Measurements from ENCODE around the gene TTC39B.
A peak's percentile ranks its signal among the peaks of the same experiment; 100 is the strongest.

Gene TTC39B

DNA sequence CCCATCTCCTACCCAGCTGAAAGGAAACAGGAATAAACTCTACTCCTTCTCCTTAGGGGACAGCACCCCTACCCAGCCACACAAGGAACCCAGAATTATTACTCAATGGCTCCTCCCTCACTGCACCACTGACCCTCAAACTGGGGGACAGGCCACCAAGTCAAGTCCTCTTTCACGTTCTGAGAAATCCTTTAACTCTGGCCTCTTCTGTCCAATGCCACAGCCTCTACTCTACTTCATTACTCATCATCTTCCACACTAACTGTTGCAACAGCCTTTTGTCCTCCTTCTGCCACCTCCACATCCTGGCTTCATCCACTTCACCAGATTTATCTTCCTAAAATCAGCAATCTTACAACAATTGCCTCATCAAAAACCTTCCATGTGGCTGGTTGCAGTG, 6.8 kb downstream of the TTC39B start:
- no peak for DNase-seq (ENCODE audit: low spot score)

DNA sequence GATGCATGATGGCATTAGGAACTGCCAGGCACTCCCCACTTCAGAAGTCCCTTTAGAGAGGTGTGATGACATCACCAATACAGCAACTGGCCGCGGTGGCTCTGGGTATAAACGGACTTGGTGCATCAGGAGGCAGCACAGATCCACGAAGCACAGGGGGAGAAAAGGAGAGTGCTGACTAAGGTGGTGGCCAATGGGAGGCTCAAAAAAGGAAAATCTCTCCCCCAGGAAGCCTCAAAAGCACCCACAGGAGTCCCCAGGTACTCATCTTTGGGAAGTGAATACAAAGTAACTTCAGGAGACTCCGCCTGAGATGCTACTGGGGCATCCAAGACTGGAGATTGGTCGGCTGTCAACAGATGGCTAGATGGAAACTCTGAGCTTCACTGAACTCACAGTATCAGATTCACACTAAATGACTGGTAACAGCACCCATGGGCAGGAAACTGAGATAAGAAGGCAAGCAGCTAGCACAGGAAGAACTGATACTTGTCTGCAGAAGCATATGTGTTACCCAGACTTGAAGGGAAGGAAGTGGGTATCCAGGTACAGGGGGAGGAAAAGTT, 7.6 kb downstream of the TTC39B start:
- no peak for DNase-seq (ENCODE audit: low spot score)

DNA sequence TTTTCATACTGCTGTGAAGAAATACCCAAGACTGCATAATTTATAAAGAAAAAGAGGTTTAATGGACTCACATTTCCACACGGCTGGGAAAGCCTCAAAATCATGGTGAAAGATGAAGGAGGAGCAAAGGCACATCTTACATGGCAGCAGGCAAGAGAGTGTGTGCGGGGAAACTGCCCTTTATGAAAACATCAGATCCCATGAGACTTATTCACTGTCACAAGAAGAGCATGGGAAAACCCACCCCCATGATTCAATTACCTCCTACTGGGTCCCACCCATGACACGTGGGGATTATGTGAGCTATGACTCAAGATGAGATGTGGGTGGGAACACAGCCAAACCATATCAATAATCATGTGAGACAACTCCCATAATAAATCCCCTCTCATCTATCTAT, 8.7 kb downstream of the TTC39B start:
- DNase-seq (ENCODE audit: low spot score) = no peak

DNA sequence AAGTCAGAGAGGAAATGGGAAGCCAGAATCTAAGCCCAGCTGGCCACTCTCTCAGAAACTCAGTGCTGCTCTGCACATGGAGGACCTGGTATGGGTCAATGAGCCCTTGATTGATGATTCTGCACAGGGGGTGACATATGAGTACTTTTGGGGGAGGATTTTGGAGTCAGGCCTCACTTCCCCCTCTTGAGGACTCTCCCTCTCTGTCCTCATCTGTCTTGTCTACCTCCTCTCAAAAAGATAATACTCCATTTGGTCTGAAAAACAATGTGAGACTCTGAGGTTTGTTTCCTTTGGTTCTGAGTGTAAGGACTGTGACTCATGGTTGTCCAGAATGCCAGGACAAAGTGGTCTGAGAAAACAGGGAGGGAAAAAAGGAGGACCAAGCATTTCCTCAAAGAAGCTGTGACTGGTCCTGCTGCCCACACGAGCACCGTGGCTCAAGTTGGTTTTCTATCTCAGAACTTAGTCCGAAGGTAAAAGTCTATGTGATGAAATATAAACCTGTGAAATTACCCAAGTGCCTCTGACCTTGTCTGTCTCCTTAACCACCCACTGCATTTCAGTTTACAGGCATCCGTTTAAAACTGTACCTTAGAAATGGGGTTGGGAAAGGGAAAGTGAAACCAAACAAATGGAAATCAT, 11.1 kb downstream of the TTC39B start:
- DNase-seq (ENCODE audit: low spot score) = no peak

DNA sequence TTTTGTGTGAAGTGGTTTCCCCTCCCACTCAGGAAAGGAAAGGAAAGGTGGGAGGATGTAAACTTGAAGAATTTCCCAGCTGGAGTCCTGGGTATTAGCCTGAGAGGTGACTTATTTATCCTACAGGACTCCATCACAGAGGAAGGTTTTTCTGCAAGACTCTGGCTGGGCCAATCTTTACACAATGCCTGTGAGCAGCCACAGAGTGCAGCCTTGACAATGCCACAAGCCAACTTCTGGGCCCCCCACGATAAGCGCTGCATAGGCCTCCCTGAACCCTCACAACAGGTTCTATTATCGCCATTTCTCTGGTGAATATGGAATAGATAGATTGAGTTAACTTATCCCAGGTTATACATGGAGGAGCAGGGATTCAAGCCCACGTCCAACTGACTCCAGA, 12.4 kb downstream of the TTC39B start:
- no peak for DNase-seq (ENCODE audit: low spot score)

DNA sequence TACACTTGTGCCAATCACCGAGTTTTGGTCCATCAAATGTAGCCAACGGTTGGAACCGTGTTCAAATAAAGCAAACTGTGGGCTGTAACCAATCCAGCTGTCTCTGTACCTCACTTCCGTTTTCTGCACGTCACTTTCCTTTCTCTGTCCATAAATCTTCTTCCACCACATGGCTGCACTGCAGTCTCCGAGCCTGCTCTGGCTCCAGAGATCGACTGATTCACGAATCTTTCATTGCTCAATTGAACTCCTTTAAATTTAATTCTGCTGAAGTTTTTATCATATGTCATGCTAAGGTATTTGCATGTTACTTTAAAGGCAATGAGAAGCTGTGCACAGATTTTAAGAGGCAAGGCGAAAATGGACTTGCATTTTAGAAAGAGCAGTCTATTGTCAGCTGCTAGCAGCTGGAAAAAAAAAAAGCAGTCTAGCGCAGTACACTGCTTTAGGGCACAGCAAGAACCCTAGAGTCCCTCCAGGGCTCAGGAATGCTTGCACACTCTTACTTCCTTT, 13.2 kb downstream of the TTC39B start:
- no peak for DNase-seq (ENCODE audit: low spot score)

DNA sequence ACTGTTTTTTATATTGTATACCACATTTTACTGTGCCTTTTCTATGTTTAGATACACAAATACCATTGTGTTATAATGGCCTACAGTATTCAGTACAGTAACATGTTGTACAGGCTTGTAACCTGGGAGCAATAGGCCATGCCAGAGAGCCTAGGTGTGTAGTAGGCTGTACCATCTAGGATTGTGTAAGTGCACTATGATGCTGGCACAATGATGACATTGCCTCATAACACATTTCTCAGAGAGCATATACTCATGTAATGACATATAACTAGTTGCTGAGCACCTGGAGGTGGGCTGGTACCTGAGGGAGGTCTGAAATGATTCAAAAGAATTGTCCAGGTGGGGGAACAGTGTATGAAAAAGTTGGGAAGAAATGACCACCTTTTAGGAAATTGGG, 13.9 kb downstream of the TTC39B start:
- no peak for DNase-seq (ENCODE audit: low spot score)

DNA sequence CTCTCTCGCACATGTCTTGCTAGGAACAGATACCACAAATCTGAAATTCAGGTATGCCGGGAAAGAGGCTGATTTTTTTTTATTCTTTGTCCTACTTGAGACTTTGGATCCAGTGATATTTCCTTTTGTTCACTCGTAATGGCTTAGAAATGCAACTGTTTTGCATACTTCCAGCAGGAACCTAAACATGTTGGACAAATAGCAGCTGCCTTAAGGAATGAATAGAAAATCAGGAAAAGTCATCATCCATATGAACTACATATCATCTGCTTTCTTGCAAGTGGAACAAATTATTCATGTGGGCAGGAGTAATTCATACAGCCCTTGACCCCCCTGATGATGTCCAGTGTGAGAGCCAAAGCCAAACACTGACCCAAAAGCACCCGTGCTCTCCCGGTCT, 17.4 kb downstream of the TTC39B start:
- DNase-seq (ENCODE audit: low spot score) = no peak

DNA sequence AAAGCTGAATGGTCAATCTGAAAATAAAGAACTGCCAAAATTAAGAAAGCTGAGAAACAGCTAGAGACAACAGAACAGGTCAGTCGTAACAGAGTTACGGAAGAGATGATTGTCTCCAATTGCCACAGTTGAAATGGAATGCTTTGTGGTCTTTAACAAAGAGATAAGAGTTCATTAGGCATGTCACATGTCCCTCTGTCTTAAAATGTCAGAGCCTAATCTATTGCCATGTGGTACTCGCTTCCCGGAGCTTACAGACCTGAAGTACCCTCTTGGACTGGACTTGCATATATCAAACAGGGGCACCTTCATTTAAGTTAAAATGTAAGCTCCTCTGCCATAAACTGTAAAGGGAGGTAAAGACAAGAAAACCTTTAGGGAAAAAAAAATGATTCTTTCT, 19.7 kb downstream of the TTC39B start:
- DNase-seq (ENCODE audit: low spot score) = no peak

DNA sequence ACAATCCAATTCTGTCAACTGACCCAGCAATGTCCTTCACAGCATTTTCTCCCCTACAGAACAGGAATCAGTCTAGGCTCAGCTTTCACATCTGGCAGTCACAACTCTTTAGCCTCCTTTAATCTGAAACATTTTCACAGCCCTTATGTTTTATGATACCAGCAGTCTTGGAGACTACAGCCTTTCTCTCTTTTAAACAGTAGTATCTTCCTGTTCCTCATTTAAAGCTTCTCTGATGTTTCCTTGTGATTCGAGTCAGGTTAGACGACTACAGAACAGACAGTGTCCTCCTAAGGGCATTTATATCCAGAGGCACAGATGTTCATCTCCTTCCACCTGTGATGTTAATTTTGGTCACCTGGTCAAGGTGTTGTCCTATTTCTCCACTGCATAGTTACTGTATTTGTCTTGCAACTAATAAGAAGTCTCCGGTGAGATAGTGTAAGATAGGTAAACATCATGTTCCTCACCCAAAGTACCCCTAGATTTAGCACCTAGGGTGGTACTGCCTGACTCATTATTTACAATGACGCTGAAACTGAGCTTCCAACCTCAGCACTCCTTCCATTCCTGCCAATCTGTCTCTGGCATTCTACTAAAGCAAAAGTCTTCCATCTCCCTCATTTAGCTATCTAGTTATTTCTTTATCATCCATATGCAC, 20.7 kb downstream of the TTC39B start:
- no peak for DNase-seq (ENCODE audit: low spot score)

DNA sequence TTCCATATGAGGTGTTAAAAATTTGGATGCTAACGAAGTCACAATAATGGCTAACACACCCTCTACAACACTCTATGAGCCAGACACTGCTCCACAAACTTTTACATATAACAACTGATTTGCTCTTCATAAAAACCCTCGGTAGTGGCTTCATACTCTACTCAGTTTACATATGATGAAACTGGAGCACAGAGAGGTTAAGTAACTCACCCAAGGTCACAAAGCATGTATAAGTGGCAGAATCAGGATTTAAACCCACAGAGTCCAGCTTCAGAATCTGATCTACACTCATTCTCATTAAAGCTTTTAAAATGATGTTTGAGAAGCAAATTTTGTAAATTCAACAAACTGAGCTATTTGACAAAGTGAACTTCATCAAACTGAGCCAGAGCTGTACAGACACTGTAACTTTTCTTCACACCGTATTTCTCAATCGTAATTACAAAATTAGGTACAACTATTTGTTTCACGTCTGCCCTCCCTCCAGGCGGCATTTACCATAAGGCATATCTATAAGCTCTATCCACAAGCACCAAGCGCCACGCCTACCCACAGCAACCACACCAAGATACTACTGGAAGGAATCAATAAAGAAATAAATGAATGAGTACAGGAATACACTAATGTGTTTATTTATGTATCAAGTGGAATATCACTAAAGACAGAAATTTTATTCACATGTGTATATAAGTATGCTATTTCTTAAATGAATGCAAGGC, 24.3 kb downstream of the TTC39B start:
- no peak for DNase-seq (ENCODE audit: low spot score)

DNA sequence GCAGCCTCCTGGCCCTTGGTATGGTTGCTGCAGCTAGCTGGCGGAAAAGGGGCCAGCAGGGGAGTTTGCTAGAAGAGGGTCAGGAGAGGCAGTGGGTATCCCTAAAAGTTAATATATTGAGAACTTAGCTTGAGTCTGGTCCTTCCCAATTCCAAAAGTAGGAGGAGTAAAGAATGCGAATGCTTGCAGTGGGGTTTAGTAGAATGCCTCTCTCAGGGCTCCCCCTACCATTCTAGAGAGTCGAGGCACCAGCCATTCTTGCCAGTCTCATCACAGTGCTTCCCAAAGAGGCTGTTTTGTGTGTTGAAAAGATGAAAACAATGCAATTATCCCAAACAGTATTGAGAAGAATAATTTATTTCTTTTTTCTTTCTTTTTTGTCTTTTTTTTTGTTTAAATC, 26.4 kb downstream of the TTC39B start:
- DNase-seq (ENCODE audit: low spot score) = no peak

DNA sequence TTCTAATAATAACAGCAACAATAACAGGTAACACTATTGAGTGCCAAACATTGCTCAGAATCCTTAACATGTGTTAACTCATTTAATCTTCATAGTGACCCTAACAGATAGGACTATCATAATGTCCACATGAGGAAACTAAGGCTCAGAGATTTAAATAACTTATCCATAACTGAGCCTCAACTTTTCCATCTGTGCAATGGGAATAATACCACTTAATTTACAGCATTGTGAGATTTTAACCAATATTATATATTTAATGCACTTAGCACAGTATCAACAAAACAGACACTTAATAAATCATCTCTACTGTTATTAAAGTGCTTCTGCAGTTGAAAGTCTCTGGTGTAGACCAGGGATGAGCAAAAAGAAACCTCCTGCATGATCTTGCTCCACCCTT, 28.2 kb downstream of the TTC39B start:
- DNase-seq (ENCODE audit: low spot score) = no peak

DNA sequence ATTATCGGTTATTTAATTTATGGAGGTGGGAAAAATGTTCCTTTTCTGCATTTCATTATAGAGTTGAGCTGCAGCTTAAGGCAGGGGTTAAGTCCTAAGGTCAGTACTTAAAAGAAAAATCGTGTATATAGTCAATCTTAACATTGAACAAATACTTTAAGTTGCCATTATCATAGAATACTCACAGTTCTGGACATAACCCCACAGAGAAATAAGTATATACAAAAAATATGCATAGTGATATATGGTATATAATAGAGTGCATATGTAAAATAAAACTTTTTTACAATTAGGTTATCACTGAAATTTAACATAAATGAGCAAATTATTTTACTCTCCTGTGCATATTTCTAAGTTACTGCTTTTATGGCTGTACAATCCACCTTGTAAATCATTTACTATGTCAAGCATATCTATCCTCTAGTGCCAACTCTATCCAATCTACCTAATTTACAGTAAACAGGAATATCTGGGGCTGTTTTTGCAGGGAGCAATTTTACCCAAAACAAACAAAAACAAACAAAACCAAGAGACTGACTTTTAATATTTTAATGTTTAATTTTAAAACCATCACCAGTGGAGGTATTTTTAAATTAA, 28.8 kb downstream of the TTC39B start:
- DNase-seq (ENCODE audit: low spot score) = no peak

DNA sequence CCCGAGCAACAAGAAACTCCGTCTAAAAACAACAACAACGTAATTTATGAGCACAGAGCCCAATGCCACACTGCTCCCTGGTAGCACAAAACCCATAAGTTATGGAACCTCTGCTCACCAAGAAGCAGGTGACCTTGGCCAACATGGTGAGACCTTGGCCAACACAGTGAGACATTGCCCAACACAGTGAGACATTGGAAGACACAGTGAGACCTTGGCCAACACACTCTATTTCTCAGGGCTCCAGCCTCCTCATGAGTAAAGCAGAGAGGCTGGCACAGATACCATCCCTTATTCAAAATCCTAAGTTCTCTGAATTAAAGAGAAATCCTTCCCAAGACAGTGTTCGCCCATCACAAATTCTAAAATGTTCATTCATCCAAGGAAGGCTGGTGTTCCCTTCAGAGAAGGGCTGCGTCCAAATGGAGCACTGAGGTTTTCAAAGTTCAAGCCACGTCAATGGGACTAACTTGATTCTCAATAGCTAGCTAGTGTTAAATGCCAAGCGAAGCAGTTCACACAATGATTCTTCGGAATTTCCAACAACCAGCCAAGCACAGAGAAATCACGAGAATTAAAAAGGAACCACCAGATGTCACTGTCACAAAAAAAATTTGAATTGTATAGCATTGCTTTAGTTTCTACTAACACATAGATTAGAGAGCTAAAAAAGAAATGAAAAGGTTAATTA, 29.5 kb downstream of the TTC39B start:
- DNase-seq (ENCODE audit: low spot score) = peak; percentile 70

DNA sequence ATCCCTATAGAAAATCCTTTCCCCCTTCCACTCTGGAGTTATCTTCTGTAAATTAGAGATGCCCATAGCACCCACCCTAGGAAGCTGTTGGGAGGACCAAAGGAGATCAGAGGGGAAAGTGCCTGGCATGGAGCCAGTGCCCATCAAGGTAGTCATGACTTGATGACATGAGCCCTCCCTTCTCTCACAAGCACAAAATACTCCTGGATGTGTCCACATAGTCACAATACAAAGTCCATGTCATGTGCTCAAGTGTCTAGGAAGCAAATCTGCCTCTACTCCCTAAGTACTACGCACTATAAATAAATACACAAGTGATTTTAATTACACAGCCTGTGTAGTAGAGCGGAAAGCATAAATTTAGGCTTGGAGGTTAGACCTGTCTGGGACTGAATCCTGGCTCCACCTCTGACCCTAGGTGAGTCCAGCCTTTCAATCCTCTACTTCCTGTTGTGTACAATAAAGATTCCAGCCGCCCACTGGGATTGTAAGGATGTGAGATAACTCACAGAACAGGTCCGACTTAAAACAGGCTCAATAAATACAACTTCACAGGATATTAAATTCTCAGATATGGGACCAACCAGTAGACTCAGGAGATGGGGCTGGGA, 30.6 kb downstream of the TTC39B start:
- no peak for DNase-seq (ENCODE audit: low spot score)

DNA sequence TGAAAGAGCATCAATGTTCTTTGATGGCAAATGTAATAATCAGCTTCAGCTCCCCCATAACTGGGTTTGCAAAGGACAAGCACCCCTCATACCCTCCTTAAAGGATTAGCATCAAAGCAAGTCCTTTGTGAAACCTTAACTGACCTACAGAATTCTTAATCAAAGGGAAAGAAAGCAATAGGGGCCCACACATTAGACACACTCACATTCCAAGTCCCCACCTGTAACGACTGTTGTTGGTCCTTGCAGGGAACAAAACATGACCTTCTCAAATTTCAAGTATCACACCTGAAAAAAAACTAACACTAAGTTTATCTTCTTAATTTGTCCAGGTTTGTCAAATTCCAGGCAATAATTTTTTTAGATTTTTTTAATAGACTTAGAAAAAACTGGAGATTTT, 32.6 kb downstream of the TTC39B start:
- DNase-seq (ENCODE audit: low spot score) = no peak

DNA sequence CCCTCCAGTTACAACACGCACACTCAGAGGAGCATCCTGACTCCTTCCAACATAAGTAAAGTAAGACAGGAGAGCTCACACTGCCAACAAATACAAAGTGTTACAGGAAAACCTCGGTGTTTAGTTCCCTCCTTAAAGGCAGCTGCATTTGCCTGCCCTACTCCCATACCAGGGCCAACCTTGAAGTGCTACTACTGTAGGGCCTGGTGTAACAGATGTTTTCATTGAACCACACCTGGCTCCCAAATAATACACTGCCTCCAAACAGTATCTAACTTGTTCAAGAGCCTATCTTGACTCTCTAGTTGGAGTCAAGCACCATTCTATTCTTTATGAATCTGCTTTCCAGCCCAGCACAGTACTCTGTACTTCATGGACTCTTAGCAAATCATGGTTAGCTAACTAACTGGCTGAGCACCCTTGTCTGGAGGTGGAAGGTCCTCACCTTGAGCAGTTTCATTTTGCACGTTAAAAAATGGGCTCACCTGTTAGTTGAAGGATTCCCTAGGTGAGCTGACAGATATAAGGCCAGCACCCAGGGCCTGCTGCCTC, 34.6 kb downstream of the TTC39B start:
- DNase-seq (ENCODE audit: low spot score) = no peak

DNA sequence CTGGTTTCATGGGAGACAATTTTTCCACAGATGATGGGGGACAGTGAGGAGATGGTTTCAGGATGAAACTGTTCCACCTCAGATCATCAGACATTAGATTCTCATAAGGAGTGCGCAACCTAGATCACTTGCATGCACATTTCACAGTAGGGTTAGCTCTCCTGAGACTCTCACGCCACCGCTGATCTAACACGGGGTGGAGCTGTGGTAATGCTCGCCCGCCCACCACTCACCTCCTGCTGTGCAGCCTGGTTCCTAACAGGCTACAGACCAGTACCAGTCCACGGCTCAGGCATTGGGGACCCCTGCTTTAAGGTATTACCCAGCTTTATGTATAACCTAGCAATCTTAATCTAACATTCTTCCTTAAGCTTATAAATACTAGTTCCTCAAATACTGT, 35.6 kb downstream of the TTC39B start:
- DNase-seq (ENCODE audit: low spot score) = no peak

DNA sequence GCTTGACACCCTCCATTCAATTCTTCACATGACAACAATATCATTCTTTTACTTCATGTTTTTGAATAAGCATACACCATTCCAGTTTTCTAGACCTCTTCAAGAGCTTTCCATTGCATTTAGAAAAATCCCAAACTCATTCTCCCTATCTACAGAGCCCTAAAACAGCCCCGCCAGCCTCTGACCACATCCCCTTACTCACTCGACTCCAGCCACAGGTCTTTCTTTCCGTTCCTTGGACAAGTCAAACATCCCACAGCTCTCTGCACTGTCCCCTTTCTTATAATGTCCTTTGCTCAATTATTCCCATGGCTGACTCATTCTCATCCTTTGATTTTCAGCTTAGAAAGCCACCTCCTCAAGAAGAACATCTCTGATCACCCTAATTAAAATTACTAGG, 38.2 kb downstream of the TTC39B start:
- DNase-seq (ENCODE audit: low spot score) = no peak

DNA sequence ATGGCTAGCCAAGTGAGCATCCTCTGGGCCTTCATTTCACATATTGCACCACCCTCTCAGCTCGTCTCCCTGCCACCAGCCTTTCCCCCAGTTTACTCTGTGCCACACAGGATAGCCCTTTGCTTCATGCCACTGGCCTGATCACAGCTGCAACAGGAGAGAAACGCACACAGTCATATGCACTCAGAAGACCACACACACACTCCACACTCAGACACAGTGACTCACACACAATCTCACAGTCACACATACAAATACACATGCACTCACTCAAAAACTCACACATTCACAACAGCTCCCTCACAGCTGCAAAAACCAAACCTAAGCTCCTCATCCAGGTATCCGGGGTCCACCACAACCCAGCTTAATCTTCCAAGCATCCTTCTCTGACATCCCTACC, 38.7 kb downstream of the TTC39B start:
- DNase-seq (ENCODE audit: low spot score) = no peak
